ENCODE results near the gene KRT9.

The KRT9 gene

GRCh38 chr17:41549596-41550039, 22.2 kb downstream of the KRT9 start:
- H3K4me3 Mint-ChIP-seq, result peak overlapping the region; percentile 65
- H3K36me3 Mint-ChIP-seq (ENCODE audit: low read depth), result peaks cover 3% of the 10 kb centered on the region
- peak overlapping the region; percentile 99 for H3K27ac Mint-ChIP-seq
- no peak for TF ChIP-seq CTCF (IDR thresholded peaks at IDR 0.05)
- H3K27me3 Mint-ChIP-seq (ENCODE audit: low read depth, poor library complexity), result peaks cover 3% of the 10 kb centered on the region
- H3K4me1 Mint-ChIP-seq, result peaks cover 82% of the 10 kb centered on the region
- DNase-seq, result peak; percentile 69
- H3K9me3 Mint-ChIP-seq, result peaks cover 7% of the 10 kb centered on the region

GRCh38 chr17:41548844-41549595, 22.8 kb downstream of the KRT9 start:
- peak; percentile 90 for TF ChIP-seq CTCF (IDR thresholded peaks at IDR 0.05)
- peaks cover 3% of the 10 kb centered on the region for H3K36me3 Mint-ChIP-seq (ENCODE audit: low read depth)
- peak overlapping the region; percentile 99 for H3K27ac Mint-ChIP-seq
- peaks cover 84% of the 10 kb centered on the region for H3K4me1 Mint-ChIP-seq
- peaks cover 7% of the 10 kb centered on the region for H3K9me3 Mint-ChIP-seq
- no peaks in the 10 kb centered on the region for H3K27me3 Mint-ChIP-seq (ENCODE audit: low read depth, poor library complexity)
- DNase-seq, result peak; percentile 86
- peak overlapping the region; percentile 65 for H3K4me3 Mint-ChIP-seq

- no peaks in the 10 kb centered on the region for H3K27me3 Mint-ChIP-seq (ENCODE audit: low read depth, poor library complexity)
- H3K4me1 Mint-ChIP-seq, result peaks cover 84% of the 10 kb centered on the region
- H3K27ac Mint-ChIP-seq, result peak overlapping the region; percentile 94
- peaks cover 3% of the 10 kb centered on the region for H3K36me3 Mint-ChIP-seq (ENCODE audit: low read depth)
- H3K4me3 Mint-ChIP-seq, result peak overlapping the region; percentile 52
- H3K9me3 Mint-ChIP-seq, result peaks cover 7% of the 10 kb centered on the region
- no peak for TF ChIP-seq CTCF (IDR thresholded peaks at IDR 0.05)
- no peak for DNase-seq
Observed at GRCh38 chr17:41547921-41548843, 23.7 kb downstream of the KRT9 start.

GRCh38 chr17:41547378-41547841, 24.4 kb downstream of the KRT9 start:
- Mint-ChIP-seq H3K27ac (peak overlapping the region; percentile 64), H3K4me3 (no peak overlapping the region), H3K4me1 (peaks cover 79% of the 10 kb centered on the region), H3K36me3 (ENCODE audit: low read depth) (peaks cover 3% of the 10 kb centered on the region), H3K27me3 (ENCODE audit: low read depth, poor library complexity) (no peaks in the 10 kb centered on the region), H3K9me3 (peaks cover 7% of the 10 kb centered on the region)
- peak; percentile 31 for DNase-seq
- no peak for TF ChIP-seq CTCF (IDR thresholded peaks at IDR 0.05)

- H3K36me3 Mint-ChIP-seq (ENCODE audit: low read depth), result peaks cover 3% of the 10 kb centered on the region
- no peak overlapping the region for H3K4me3 Mint-ChIP-seq
- H3K27me3 Mint-ChIP-seq (ENCODE audit: low read depth, poor library complexity), result no peaks in the 10 kb centered on the region
- H3K9me3 Mint-ChIP-seq, result peaks cover 7% of the 10 kb centered on the region
- TF ChIP-seq CTCF (IDR thresholded peaks at IDR 0.05), result no peak
- peaks cover 78% of the 10 kb centered on the region for H3K4me1 Mint-ChIP-seq
- no peak for DNase-seq
- peak overlapping the region; percentile 64 for H3K27ac Mint-ChIP-seq
Observed at GRCh38 chr17:41546819-41547218, 25.0 kb downstream of the KRT9 start.

Data from nephron progenitor cell (in vitro differentiated cells).